Left ventricle myocardium inferior (tissue), 1 donor: ENCODE measurements around the gene BEST4. TPM values are rescaled to one million over a fixed set of nuclear protein-coding genes. Genes with fewer than 3 reads are reported as not detected.

ENCODE experiments used
- DNase-seq: peaks from one replicate; pipeline ENCODE4 v3.0.0-alpha.2; 2020
- H3K27ac ChIP-seq: fragments of 200-600 bp; replicated peaks from 2 replicates; pipeline ENCODE4 v1.8.0; 2021
- H3K27me3 ChIP-seq: fragments of 200-600 bp; 2 replicates; pipeline ENCODE4 v1.8.0; 2021; ENCODE audit warnings: low read depth
- H3K36me3 ChIP-seq: fragments of 200-600 bp; 2 replicates; pipeline ENCODE4 v1.8.0; 2021
- H3K4me1 ChIP-seq: fragments of 200-600 bp; 2 replicates; pipeline ENCODE4 v1.8.0; 2021
- H3K4me3 ChIP-seq: fragments of 200-600 bp; 2 replicates; pipeline ENCODE4 v1.8.0; 2021; ENCODE audit warnings: mild to moderate bottlenecking, moderate library complexity
- H3K9me3 ChIP-seq: fragments of 200-600 bp; replicated peaks from 2 replicates; pipeline ENCODE4 v1.8.0; 2021
- CTCF ChIP-seq: fragments of 200-600 bp; IDR thresholded peaks from 2 replicates; pipeline ENCODE4 v1.8.0; 2021; ENCODE audit warnings: antibody characterized with exemption, mild to moderate bottlenecking, borderline replicate concordance
- intact Hi-C: fragments of 100-400 bp; cut with micrococcal nuclease; formaldehyde crosslinking; loops from one replicate; pipeline ENCODE4 v1.11.0; 2022
- total RNA-seq: library from RNA; stranded (reverse); fragmentation: NEBNext Ultra II Directional; extraction: Animal tissue kit (Norgen Biotek cat#: 25700); gene quantifications from one replicate; pipeline ENCODE4 v1.2.1, GENCODE V29; 2021
- donor health status: DM: no; HTN: yes; CAD: no; lungs with severe emphysema.

BEST4 gene
- total RNA-seq, 1 donor from 2014 or later = 0.11 TPM

DNA sequence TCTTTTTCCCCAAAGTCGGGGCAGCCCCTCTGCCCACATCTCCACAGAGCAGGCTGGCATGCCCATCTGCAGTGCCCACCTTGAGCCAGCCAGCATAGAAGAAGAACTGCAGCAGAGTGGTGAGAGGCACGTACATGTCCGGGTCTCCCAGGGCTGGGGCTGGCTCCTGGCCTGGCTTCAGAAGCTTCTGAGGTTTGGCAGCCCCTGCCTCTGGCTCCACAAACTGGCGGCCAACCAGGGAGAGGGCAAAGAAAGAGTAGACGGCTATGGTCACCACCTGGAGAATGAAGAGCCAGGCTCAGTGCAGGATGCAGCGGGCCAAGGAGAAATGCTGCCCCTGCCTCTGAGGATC, 3.0 kb downstream of the BEST4 start:
- no peak overlapping the region for H3K27ac ChIP-seq
- peaks cover 33% of the 10 kb centered on the region for H3K4me1 ChIP-seq
- DNase-seq = no peak
- intact Hi-C loops = no loop called here
- H3K9me3 ChIP-seq = no peaks in the 10 kb centered on the region
- TF ChIP-seq CTCF = no peak
- no peak overlapping the region for H3K4me3 ChIP-seq
- H3K27me3 ChIP-seq = no peaks in the 10 kb centered on the region
- peaks cover 17% of the 10 kb centered on the region for H3K36me3 ChIP-seq

DNA sequence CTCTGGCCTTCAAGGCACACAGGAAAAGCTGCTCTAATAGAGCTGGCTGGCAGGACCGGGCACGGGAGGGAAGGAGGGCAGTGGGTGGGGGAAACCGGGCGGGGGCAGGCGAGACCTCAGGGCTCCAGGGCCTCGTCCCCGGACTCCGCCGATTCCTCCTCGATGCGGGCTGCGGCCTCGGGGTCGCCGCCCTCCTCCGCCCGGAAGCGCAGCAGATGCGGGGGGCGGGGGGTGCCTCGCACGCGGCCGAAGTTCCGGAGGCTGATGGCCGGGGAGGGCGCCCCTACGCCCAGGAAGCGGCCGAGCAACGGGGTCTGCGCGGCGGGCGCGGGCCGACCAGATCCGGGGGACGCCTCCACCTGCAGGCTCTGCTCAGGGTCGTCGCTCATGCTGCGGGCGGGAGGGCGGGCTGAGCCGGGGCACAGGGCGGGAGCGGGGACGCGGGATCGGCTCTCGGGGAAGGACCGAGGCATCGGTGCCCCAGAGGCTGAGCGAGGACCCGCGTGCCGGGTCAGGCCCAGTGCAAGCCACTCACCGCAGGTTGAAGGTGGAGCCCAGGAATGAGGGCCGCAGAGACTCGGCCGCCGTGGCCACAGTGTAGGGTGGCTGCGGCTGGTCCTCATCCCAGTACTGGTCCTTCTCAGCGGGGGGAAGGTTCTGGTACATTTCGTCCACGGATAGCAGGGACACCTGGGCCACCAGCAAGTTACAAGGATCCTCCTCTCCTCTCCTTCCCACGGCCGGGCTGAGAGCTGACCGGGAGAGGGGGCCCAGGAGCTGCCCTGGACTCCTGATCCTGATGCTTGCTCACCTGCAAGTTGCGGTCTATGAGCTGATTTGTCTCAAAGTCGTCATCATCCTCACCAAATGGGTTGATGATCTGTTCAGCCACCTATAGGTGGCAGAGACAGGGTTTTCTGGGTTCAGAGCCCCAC, 3.6 kb downstream of the BEST4 start:
- peaks cover 23% of the 10 kb centered on the region for H3K36me3 ChIP-seq
- H3K27ac ChIP-seq = no peak overlapping the region
- peaks cover 33% of the 10 kb centered on the region for H3K4me1 ChIP-seq
- intact Hi-C loops = no loop called here
- peak overlapping the region; percentile 68 for H3K4me3 ChIP-seq
- H3K9me3 ChIP-seq = no peaks in the 10 kb centered on the region
- H3K27me3 ChIP-seq = no peaks in the 10 kb centered on the region
- no peak for DNase-seq
- TF ChIP-seq CTCF = no peak

- Histone ChIP-seq H3K4me1 (peaks cover 33% of the 10 kb centered on the region), H3K4me3 (peak overlapping the region; percentile 68), H3K27me3 (no peaks in the 10 kb centered on the region), H3K9me3 (no peaks in the 10 kb centered on the region), H3K36me3 (peaks cover 30% of the 10 kb centered on the region), H3K27ac (no peak overlapping the region)
- intact Hi-C loops = no loop called here
- no peak for DNase-seq
- no peak for TF ChIP-seq CTCF
These were observed 4.3 kb downstream of the BEST4 start for GRCh38 chr1:44783697-44784093.

DNA sequence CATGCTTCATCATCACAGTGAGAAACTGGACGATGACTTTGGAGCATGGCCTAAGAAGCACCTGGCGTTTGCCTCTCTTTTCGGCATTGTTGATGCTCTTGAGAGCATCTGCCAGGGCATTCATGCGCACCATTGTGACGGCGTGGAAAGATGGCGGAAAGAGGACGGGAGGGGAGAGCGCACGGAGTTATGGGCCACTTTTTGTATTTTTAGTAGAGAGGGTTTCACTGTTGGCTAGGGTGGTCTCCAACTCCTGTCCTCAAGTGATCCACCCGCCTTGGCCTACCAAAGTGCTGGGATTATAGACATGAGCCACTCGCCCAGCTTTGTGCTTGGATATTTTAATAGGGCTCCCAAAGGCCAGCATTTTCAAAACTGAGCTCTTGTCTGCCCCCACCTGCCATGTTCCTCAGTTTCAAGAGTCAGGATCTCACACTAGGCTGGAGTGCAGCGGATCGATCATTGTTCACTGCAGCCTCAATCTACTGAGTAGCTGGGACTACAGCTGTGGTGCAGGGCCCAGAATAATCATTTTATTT, 7.3 kb downstream of the BEST4 start:
- DNase-seq = no peak
- TF ChIP-seq CTCF = no peak

GRCh38 chr1:44778705-44779576, 9.0 kb downstream of the BEST4 start:
- no peak for TF ChIP-seq CTCF
- H3K4me1 ChIP-seq = peaks cover 47% of the 10 kb centered on the region
- DNase-seq = no peak
- no peaks in the 10 kb centered on the region for H3K9me3 ChIP-seq
- no peak overlapping the region for H3K4me3 ChIP-seq
- H3K36me3 ChIP-seq = peaks cover 52% of the 10 kb centered on the region
- intact Hi-C loops = no loop called here
- no peak overlapping the region for H3K27ac ChIP-seq
- no peaks in the 10 kb centered on the region for H3K27me3 ChIP-seq

More for the DNA sequence above, 7.3 kb downstream of the BEST4 start:
- Histone ChIP-seq H3K36me3 (peaks cover 52% of the 10 kb centered on the region), H3K27ac (no peak overlapping the region), H3K4me3 (no peak overlapping the region), H3K4me1 (peaks cover 52% of the 10 kb centered on the region), H3K27me3 (no peaks in the 10 kb centered on the region), H3K9me3 (no peaks in the 10 kb centered on the region)
- intact Hi-C loops = no loop called here
